A549 (cell line): ENCODE measurements around the gene ELL2. TPM values are rescaled to one million over a fixed set of nuclear protein-coding genes. Genes with fewer than 3 reads are reported as not detected.

Experiments
- ATAC-seq, 2 experiments: fragments of 200-7000 bp in 1 of 2; fragments of >200 bp in 1 of 2; cut with Nextera tagmentation in 1 of 2; cut with Tn5 transposase in 1 of 2; 3 replicates each; pipeline versions ENCODE4 v1.8.0 to v1.9.1; 2018 to 2020; ENCODE audit warnings: mild to moderate bottlenecking in 1 of 2, moderate library complexity in 1 of 2
- CTCF ChIA-PET: fragments of 300-600 bp; sonication (Branson Sonifier 250); formaldehyde crosslinking; extraction: SDS; loops from one replicate; lab custom pipeline; 2021; ENCODE audit warnings: antibody characterized with exemption, inconsistent platforms; lab: Yijun Ruan, JAX
- POLR2A ChIA-PET: fragments of 350-600 bp; formaldehyde crosslinking; extraction: SDS; loops from one replicate; lab custom pipeline; 2021; ENCODE audit warnings: antibody characterized with exemption, inconsistent platforms; lab: Yijun Ruan, JAX
- DNase-seq, 2 experiments: peaks; one replicate each; pipeline versions ENCODE4 v3.0.0 to v3.0.0-alpha.2; 2011 to 2016; ENCODE audit warnings: low read depth in 1 of 2, low spot score in 1 of 2
- FAIRE-seq: peaks from 2 replicates; lab custom pipeline; 2011; peaks lifted over from hg19 to GRCh38; lab: Jason Lieb, UNC
- H3K27ac ChIP-seq, 2 experiments: fragments of >200 bp; sonication (Bioruptor Twin); formaldehyde crosslinking; 3 replicates each; pipeline ENCODE4 v1.5.1; 2016 to 2017
- H3K4me1 ChIP-seq: fragments of >200 bp; sonication (Bioruptor Twin); formaldehyde crosslinking; 3 replicates; pipeline ENCODE4 v1.6.1; 2016
- H3K4me2 ChIP-seq: fragments of >200 bp; sonication (Bioruptor Twin); formaldehyde crosslinking; 3 replicates; pipeline ENCODE4 v1.6.1; 2016
- H3K4me3 ChIP-seq: fragments of >200 bp; sonication (Bioruptor Twin); formaldehyde crosslinking; 3 replicates; pipeline ENCODE4 v1.5.1; 2016
- H3K9me3 ChIP-seq: fragments of >200 bp; sonication (Bioruptor Twin); formaldehyde crosslinking; 3 replicates; pipeline ENCODE4 v1.6.1; 2016
- CBX8 ChIP-seq: fragments of 200-600 bp; sonication (generic); IDR thresholded peaks from 2 replicates; pipeline ENCODE4 v1.6.1; 2016
- CHD2 ChIP-seq: fragments of 150-350 bp; IDR thresholded peaks from 2 replicates; pipeline ENCODE4 v1.6.1; 2014; ENCODE audit warnings: low read length; ENCODE audit not compliant: partially characterized antibody
- EHF ChIP-seq: fragments of 250-450 bp; sonication (Bioruptor Pico); IDR thresholded peaks from 2 replicates; pipeline ENCODE4 v1.5.0; 2020; ENCODE audit warnings: mild to moderate bottlenecking
- EHMT2 ChIP-seq: fragments of 200-600 bp; sonication (generic); IDR thresholded peaks from 2 replicates; pipeline ENCODE4 v1.6.1; 2016; ENCODE audit warnings: antibody characterized with exemption, low read depth, mild to moderate bottlenecking, moderate library complexity
- FOSB ChIP-seq: fragments of 250-450 bp; sonication (Bioruptor Pico); IDR thresholded peaks from 2 replicates; pipeline ENCODE4 v1.5.0; 2020; ENCODE audit warnings: mild to moderate bottlenecking, moderate library complexity
- FOSL2 ChIP-seq, 2 experiments: fragments of 450-650 bp in 1 of 2; fragments of >200 bp in 1 of 2; sonication (Bioruptor Twin) in 1 of 2; formaldehyde crosslinking; IDR thresholded peaks; 2 replicates each; pipeline versions ENCODE4 v1.5.0 to v1.6.1; 2016 to 2020; ENCODE audit warnings: mild to moderate bottlenecking in 1 of 2, moderate library complexity in 1 of 2
- HEYL ChIP-seq: fragments of 250-450 bp; sonication (Bioruptor Pico); IDR thresholded peaks from 2 replicates; pipeline ENCODE4 v1.8.0; 2021; ENCODE audit warnings: mild to moderate bottlenecking, moderate library complexity
- HOXB13 ChIP-seq: fragments of 250-450 bp; sonication (Bioruptor Pico); IDR thresholded peaks from 2 replicates; pipeline ENCODE4 v1.5.0; 2020; ENCODE audit warnings: low read depth, mild to moderate bottlenecking, moderate library complexity
- JUN ChIP-seq, 2 experiments: fragments of >200 bp; sonication (Bioruptor Twin); formaldehyde crosslinking; IDR thresholded peaks; 2 replicates in 1 of 2; 3 replicates in 1 of 2; pipeline ENCODE4 v1.6.1; 2016 to 2017
- JUNB ChIP-seq: fragments of >200 bp; sonication (Bioruptor Twin); formaldehyde crosslinking; IDR thresholded peaks from 2 replicates; pipeline ENCODE4 v1.6.1; 2016
- KDM1A ChIP-seq: fragments of 200-600 bp; sonication (generic); IDR thresholded peaks from 2 replicates; pipeline ENCODE4 v1.6.1; 2016; ENCODE audit warnings: low read depth, mild to moderate bottlenecking
- KDM5A ChIP-seq: fragments of 200-600 bp; sonication (generic); IDR thresholded peaks from 2 replicates; pipeline ENCODE4 v1.6.1; 2016; ENCODE audit warnings: antibody characterized with exemption, mild to moderate bottlenecking
- MAZ ChIP-seq: fragments of 150-350 bp; IDR thresholded peaks from 2 replicates; pipeline ENCODE4 v1.6.1; 2014; ENCODE audit warnings: antibody characterized with exemption, low read depth, low read length, borderline replicate concordance
- NFE2L2 ChIP-seq: fragments of 150-350 bp; conservative IDR thresholded peaks from 2 replicates; pipeline ENCODE4 v1.6.1; 2014; ENCODE audit warnings: low read length
- NPAS2 ChIP-seq: fragments of 250-450 bp; sonication (Bioruptor Pico); IDR thresholded peaks from 2 replicates; pipeline ENCODE4 v1.8.0; 2022; ENCODE audit warnings: mild to moderate bottlenecking, moderate library complexity, borderline replicate concordance
- NR3C1 ChIP-seq: fragments of >200 bp; sonication (Bioruptor Twin); formaldehyde crosslinking; IDR thresholded peaks from 3 replicates; pipeline ENCODE4 v1.6.1; 2017
- PHF8 ChIP-seq: fragments of 200-600 bp; sonication (generic); IDR thresholded peaks from 2 replicates; pipeline ENCODE4 v1.6.1; 2016; ENCODE audit warnings: low read depth, mild to moderate bottlenecking, antibody characterized with exemption, moderate library complexity, borderline replicate concordance
- POLR2A ChIP-seq: IDR thresholded peaks from 2 replicates; pipeline ENCODE4 v1.6.1; 2012; ENCODE audit warnings: mild to moderate bottlenecking, low read length
- RAD21 ChIP-seq, 2 experiments: fragments of >200 bp in 1 of 2; sonication (Bioruptor Twin) in 1 of 2; formaldehyde crosslinking in 1 of 2; IDR thresholded peaks in 1 of 2; conservative IDR thresholded peaks in 1 of 2; 2 replicates in 1 of 2; 3 replicates in 1 of 2; pipeline ENCODE4 v1.6.1; 2012 to 2018; ENCODE audit warnings: inconsistent platforms in 1 of 2
- RCOR1 ChIP-seq: fragments of 150-350 bp; IDR thresholded peaks from 2 replicates; pipeline ENCODE4 v1.6.1; 2014; ENCODE audit warnings: antibody characterized with exemption, low read length, low read depth
- RFX5 ChIP-seq: fragments of 450-650 bp; IDR thresholded peaks from 2 replicates; pipeline ENCODE4 v1.7.1; 2014; ENCODE audit warnings: antibody characterized with exemption, mild to moderate bottlenecking, moderate library complexity
- RNF2 ChIP-seq: fragments of 200-600 bp; sonication (generic); IDR thresholded peaks from 2 replicates; pipeline ENCODE4 v1.6.1; 2016; ENCODE audit warnings: low read depth, mild to moderate bottlenecking, antibody characterized with exemption, moderate library complexity, borderline replicate concordance
- SREBF2 ChIP-seq: fragments of 450-650 bp; IDR thresholded peaks from 2 replicates; pipeline ENCODE4 v1.6.1; 2014; ENCODE audit warnings: mild to moderate bottlenecking, moderate library complexity
- TFCP2L1 ChIP-seq: fragments of 250-450 bp; sonication (Bioruptor Pico); IDR thresholded peaks from 2 replicates; pipeline ENCODE4 v1.5.0; 2021; ENCODE audit warnings: mild to moderate bottlenecking
- ZC3H11A ChIP-seq: fragments of 450-650 bp; IDR thresholded peaks from 2 replicates; pipeline ENCODE4 v1.6.1; 2014; ENCODE audit warnings: antibody characterized with exemption, mild to moderate bottlenecking
- ZNF302 ChIP-seq: fragments of 250-450 bp; sonication (Bioruptor Pico); IDR thresholded peaks from 2 replicates; pipeline ENCODE4 v1.9.0; 2021; ENCODE audit warnings: inconsistent platforms, mild to moderate bottlenecking, moderate library complexity
- ZSCAN20 ChIP-seq: fragments of 250-450 bp; sonication (Bioruptor Pico); IDR thresholded peaks from 2 replicates; pipeline ENCODE4 v1.8.0; 2022; ENCODE audit warnings: mild to moderate bottlenecking, moderate library complexity
- WGBS: methylation state at CpG from one replicate; pipeline ENCODE4 v1.1.6; 2017; ENCODE audit errors: missing lambda C conversion rate; 5-methylcytosine and 5-hydroxymethylcytosine counted together
- polyA plus RNA-seq, 4 experiments: library from polyadenylated mRNA; depleted of rRNA in 3 of 4; stranded (reverse); fragments of >200 nt; fragmentation: RNase III in 1 of 4; extraction: RNeasy Plus Mini Kit Qiagen cat#74134 plus additional on column Dnase treatment in 1 of 4; gene quantifications; 2 replicates in 3 of 4; 3 replicates in 1 of 4; pipeline ENCODE4 v1.2.3, GENCODE V29; 2011 to 2017
- TF ChIP-seq, protein P1 (sequence below): fragments of 200-600 bp; sonication (generic); IDR thresholded peaks from 2 replicates; pipeline ENCODE4 v1.6.1; 2016; ENCODE audit warnings: antibody characterized with exemption, mild to moderate bottlenecking, moderate library complexity
- TF ChIP-seq, protein P2 (sequence below): IDR thresholded peaks from 2 replicates; pipeline ENCODE4 v1.6.1; 2012
- TF ChIP-seq, protein P3 (sequence below): fragments of 150-350 bp; IDR thresholded peaks from 2 replicates; pipeline ENCODE4 v1.6.1; 2014; ENCODE audit warnings: low read depth, mild to moderate bottlenecking, low read length
- TF ChIP-seq, protein P4 (sequence below): fragments of >200 bp; sonication (Bioruptor Twin); formaldehyde crosslinking; IDR thresholded peaks from 2 replicates; pipeline ENCODE4 v1.6.1; 2016
- TF ChIP-seq, protein P5 (sequence below): fragments of >200 bp; sonication (Bioruptor Twin); formaldehyde crosslinking; IDR thresholded peaks from 3 replicates; pipeline ENCODE4 v1.6.1; 2016

ELL2 gene
- polyA plus RNA-seq, 2 of the 4 experiments (the other 2 are of a cell fraction) = 11.8 to 24.2 TPM

DNA sequence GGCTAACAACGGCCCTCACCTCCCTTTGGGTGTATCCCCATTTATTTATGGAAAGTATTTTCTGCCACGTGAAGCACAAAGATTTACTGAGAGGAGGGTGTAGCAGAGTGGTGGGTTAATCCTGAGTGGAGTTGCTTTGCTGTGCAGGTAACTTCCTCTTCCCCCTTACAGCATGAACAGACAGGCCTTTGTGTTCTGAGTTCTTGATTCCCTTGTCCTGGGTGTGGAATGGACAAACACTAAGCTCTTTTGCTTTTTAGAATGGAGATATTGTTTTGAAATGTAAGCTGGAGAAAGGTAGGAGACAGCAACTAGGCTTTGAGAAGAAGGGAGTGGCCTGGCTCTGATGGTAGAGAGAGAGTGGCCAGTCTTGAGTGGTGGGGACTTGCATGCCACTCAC, 122.0 kb downstream of the ELL2 start:
- no peak for DNase-seq
- POLR2A ChIA-PET = no interaction called here
- CTCF ChIA-PET = interaction anchor here (1.3 to 23.4 kb wide), 7 partner anchors 7 to 196 kb away, joined by 3 to 469 read pairs (median 6); no protein-coding TSS in a partner anchor
- WGBS = 73% methylated on average over 2 of the region's 2 CpGs
- FAIRE-seq = no peak
- no peak for ATAC-seq
- no peak overlapping the region for H3K4me3 ChIP-seq
- peaks cover 54% of the 10 kb centered on the region for H3K4me1 ChIP-seq
- TF ChIP-seq NFE2L2 (no peak), ZNF302 (CRISPR knock-in tag) (no peak), JUN (IDR thresholded peaks at IDR 0.05) (no peak), ZSCAN20 (no peak), EHMT2 (no peak), TFCP2L1 (CRISPR knock-in tag) (no peak), MAZ (no peak), CHD2 (no peak), SREBF2 (no peak), POLR2A (no peak), RFX5 (no peak), RCOR1 (no peak), HOXB13 (CRISPR knock-in tag) (no peak), CBX8 (no peak), HEYL (CRISPR knock-in tag) (no peak), PHF8 (no peak), RAD21 (conservative IDR thresholded peaks at IDR 0.05 in 1 of 2, IDR thresholded peaks at IDR 0.05 in 1 of 2) (no peak)
- TF ChIP-seq, protein P1, sequence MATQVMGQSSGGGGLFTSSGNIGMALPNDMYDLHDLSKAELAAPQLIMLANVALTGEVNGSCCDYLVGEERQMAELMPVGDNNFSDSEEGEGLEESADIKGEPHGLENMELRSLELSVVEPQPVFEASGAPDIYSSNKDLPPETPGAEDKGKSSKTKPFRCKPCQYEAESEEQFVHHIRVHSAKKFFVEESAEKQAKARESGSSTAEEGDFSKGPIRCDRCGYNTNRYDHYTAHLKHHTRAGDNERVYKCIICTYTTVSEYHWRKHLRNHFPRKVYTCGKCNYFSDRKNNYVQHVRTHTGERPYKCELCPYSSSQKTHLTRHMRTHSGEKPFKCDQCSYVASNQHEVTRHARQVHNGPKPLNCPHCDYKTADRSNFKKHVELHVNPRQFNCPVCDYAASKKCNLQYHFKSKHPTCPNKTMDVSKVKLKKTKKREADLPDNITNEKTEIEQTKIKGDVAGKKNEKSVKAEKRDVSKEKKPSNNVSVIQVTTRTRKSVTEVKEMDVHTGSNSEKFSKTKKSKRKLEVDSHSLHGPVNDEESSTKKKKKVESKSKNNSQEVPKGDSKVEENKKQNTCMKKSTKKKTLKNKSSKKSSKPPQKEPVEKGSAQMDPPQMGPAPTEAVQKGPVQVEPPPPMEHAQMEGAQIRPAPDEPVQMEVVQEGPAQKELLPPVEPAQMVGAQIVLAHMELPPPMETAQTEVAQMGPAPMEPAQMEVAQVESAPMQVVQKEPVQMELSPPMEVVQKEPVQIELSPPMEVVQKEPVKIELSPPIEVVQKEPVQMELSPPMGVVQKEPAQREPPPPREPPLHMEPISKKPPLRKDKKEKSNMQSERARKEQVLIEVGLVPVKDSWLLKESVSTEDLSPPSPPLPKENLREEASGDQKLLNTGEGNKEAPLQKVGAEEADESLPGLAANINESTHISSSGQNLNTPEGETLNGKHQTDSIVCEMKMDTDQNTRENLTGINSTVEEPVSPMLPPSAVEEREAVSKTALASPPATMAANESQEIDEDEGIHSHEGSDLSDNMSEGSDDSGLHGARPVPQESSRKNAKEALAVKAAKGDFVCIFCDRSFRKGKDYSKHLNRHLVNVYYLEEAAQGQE = no peak
- TF ChIP-seq, protein P2, sequence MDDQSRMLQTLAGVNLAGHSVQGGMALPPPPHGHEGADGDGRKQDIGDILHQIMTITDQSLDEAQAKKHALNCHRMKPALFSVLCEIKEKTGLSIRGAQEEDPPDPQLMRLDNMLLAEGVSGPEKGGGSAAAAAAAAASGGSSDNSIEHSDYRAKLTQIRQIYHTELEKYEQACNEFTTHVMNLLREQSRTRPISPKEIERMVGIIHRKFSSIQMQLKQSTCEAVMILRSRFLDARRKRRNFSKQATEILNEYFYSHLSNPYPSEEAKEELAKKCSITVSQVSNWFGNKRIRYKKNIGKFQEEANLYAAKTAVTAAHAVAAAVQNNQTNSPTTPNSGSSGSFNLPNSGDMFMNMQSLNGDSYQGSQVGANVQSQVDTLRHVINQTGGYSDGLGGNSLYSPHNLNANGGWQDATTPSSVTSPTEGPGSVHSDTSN = no peak
- no peak overlapping the region for H3K4me2 ChIP-seq
- peak overlapping the region; percentile 38 to 70; a peak in 4 of 6 replicates for H3K27ac ChIP-seq
- H3K9me3 ChIP-seq = no peaks in the 10 kb centered on the region

DNA sequence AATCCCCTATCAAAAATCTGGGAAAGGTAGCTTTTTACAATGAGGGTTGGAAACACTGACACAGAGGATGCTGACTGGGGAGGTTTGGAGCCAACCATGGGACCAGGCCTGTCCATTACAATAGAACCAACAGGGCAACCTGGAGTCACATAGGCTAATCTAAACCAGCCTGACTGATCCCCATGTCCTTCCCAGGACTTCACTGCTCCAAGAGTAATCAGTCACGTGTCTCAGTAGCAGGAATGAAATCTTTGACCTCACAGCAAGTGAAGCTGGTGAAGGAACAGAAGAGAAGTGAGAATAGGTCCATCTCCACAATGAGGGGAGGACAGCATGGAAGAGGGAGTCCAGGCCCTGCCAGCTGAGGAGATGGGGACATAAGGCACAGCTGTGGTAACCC, 123.1 kb downstream of the ELL2 start:
- H3K27ac ChIP-seq = peak overlapping the region; percentile 38 to 70; a peak in 4 of 6 replicates
- no peaks in the 10 kb centered on the region for H3K9me3 ChIP-seq
- FAIRE-seq (no peak), DNase-seq (no peak), ATAC-seq (no peak)
- CTCF ChIA-PET = interaction anchor here (1.1 to 23.4 kb wide), 7 partner anchors 9 to 194 kb away, joined by 3 to 469 read pairs (median 6); no protein-coding TSS in a partner anchor
- WGBS = 69% methylated on average over 1 of the region's 1 CpG
- H3K4me2 ChIP-seq = no peak overlapping the region
- H3K4me3 ChIP-seq = no peak overlapping the region
- peaks cover 55% of the 10 kb centered on the region for H3K4me1 ChIP-seq
- POLR2A ChIA-PET = no interaction called here
- TF ChIP-seq NPAS2 (CRISPR knock-in tag) (no peak), POLR2A (no peak), ZSCAN20 (no peak), JUNB (no peak), NR3C1 (no peak), ZC3H11A (no peak), KDM1A (no peak), PHF8 (no peak), EHF (no peak), MAZ (no peak), RCOR1 (no peak), KDM5A (no peak), FOSL2 (IDR thresholded peaks at IDR 0.05) (no peak), FOSL2 (CRISPR knock-in tag; IDR thresholded peaks at IDR 0.05) (no peak), FOSB (CRISPR knock-in tag) (no peak), RNF2 (no peak), CHD2 (no peak)
- TF ChIP-seq, protein P3, sequence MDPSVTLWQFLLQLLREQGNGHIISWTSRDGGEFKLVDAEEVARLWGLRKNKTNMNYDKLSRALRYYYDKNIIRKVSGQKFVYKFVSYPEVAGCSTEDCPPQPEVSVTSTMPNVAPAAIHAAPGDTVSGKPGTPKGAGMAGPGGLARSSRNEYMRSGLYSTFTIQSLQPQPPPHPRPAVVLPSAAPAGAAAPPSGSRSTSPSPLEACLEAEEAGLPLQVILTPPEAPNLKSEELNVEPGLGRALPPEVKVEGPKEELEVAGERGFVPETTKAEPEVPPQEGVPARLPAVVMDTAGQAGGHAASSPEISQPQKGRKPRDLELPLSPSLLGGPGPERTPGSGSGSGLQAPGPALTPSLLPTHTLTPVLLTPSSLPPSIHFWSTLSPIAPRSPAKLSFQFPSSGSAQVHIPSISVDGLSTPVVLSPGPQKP = no peak
- TF ChIP-seq, protein P4, sequence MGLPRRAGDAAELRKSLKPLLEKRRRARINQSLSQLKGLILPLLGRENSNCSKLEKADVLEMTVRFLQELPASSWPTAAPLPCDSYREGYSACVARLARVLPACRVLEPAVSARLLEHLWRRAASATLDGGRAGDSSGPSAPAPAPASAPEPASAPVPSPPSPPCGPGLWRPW = no peak
- TF ChIP-seq, protein P5, sequence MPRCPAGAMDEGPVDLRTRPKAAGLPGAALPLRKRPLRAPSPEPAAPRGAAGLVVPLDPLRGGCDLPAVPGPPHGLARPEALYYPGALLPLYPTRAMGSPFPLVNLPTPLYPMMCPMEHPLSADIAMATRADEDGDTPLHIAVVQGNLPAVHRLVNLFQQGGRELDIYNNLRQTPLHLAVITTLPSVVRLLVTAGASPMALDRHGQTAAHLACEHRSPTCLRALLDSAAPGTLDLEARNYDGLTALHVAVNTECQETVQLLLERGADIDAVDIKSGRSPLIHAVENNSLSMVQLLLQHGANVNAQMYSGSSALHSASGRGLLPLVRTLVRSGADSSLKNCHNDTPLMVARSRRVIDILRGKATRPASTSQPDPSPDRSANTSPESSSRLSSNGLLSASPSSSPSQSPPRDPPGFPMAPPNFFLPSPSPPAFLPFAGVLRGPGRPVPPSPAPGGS = no peak
